Keratinocyte (primary cell): Measurements from ENCODE around the gene VGLL2. TPM values are rescaled to one million over a fixed set of nuclear protein-coding genes. Genes with fewer than 3 reads are reported as not detected.

ENCODE experiments used
- DNase-seq: peaks from one replicate; pipeline ENCODE4 v3.0.0-alpha.2; 2011; ENCODE audit warnings: low read depth, missing footprints, low spot score
- FAIRE-seq: peaks from 2 replicates; lab custom pipeline; 2011; peaks lifted over from hg19 to GRCh38; lab: Jason Lieb, UNC
- H2AFZ ChIP-seq: 2 replicates; pipeline ENCODE4 v1.6.0; 2012; ENCODE audit warnings: low read length, control low read depth, inconsistent platforms; ENCODE audit not compliant: control insufficient read depth
- H3K27ac ChIP-seq: 2 replicates; pipeline ENCODE4 v1.5.1; 2011; ENCODE audit warnings: low read length; ENCODE audit not compliant: control insufficient read depth, insufficient read depth
- H3K27me3 ChIP-seq: 3 replicates; pipeline ENCODE4 v1.6.0; 2011; ENCODE audit warnings: low read length; ENCODE audit not compliant: control insufficient read depth, insufficient read depth; ENCODE audit errors: extremely low read depth
- H3K36me3 ChIP-seq, 2 experiments: 2 replicates in 1 of 2; 3 replicates in 1 of 2; pipeline ENCODE4 v1.5.1; 2011; ENCODE audit warnings: low read length in 2 of 2, mild to moderate bottlenecking in 1 of 2; ENCODE audit not compliant: control insufficient read depth in 2 of 2, insufficient read depth in 2 of 2; ENCODE audit errors: extremely low read depth in 1 of 2
- H3K4me1 ChIP-seq: 3 replicates; pipeline ENCODE4 v1.5.1; 2011; ENCODE audit warnings: low read length; ENCODE audit not compliant: control insufficient read depth, insufficient read depth; ENCODE audit errors: extremely low read depth
- H3K4me2 ChIP-seq: 3 replicates; pipeline ENCODE4 v1.6.0; 2011; ENCODE audit warnings: low read depth, low read length; ENCODE audit not compliant: control insufficient read depth, insufficient read depth; ENCODE audit errors: extremely low read depth
- H3K4me3 ChIP-seq, 3 experiments: fragments of 200-600 bp in 1 of 3; sonication (generic) in 1 of 3; 2 replicates in 2 of 3; 3 replicates in 1 of 3; pipeline ENCODE4 v1.5.1; 2011 to 2016; ENCODE audit warnings: low read length in 3 of 3, mild to moderate bottlenecking in 3 of 3, control low read depth in 2 of 3, inconsistent platforms in 1 of 3, low read depth in 1 of 3, mixed read lengths in 1 of 3, mixed run types in 1 of 3, moderate library complexity in 1 of 3; ENCODE audit not compliant: control insufficient read depth in 2 of 3, insufficient read depth in 2 of 3; ENCODE audit errors: extremely low read depth in 1 of 3
- H3K79me2 ChIP-seq: 2 replicates; pipeline ENCODE4 v1.6.0; 2012; ENCODE audit warnings: low read length; ENCODE audit not compliant: control insufficient read depth, insufficient read depth
- H3K9ac ChIP-seq: 3 replicates; pipeline ENCODE4 v1.6.0; 2011; ENCODE audit warnings: low read length; ENCODE audit not compliant: control insufficient read depth, insufficient read depth; ENCODE audit errors: extremely low read depth
- H3K9me1 ChIP-seq: 3 replicates; pipeline ENCODE4 v1.6.0; 2011; ENCODE audit warnings: low read length; ENCODE audit not compliant: control insufficient read depth, insufficient read depth; ENCODE audit errors: extremely low read depth
- H3K9me3 ChIP-seq: 2 replicates; pipeline ENCODE4 v1.5.1; 2012; ENCODE audit warnings: low read depth, low read length; ENCODE audit not compliant: control insufficient read depth
- H4K20me1 ChIP-seq: 3 replicates; pipeline ENCODE4 v1.6.0; 2011; ENCODE audit warnings: low read length; ENCODE audit not compliant: control insufficient read depth, insufficient read depth; ENCODE audit errors: extremely low read depth
- CTCF ChIP-seq, 3 experiments: IDR thresholded peaks in 1 of 3; conservative IDR thresholded peaks in 1 of 3; optimal IDR thresholded peaks in 1 of 3; 2 replicates in 2 of 3; 3 replicates in 1 of 3; pipeline versions ENCODE3 to v1.5.1; 2011; ENCODE audit warnings: low read length in 3 of 3, mild to moderate bottlenecking in 3 of 3, moderate library complexity in 2 of 3, control low read depth in 1 of 3, inconsistent platforms in 1 of 3; ENCODE audit not compliant: insufficient read depth in 2 of 3; ENCODE audit errors: extremely low read depth in 1 of 3
- EZH2 ChIP-seq: IDR thresholded peaks from one replicate; pipeline ENCODE4 v1.6.1; 2012; ENCODE audit warnings: inconsistent platforms, mild to moderate bottlenecking, low read length, moderate library complexity
- dilution Hi-C: fragments of 300-500 bp; cut with MboI; formaldehyde crosslinking; loops from one replicate; pipeline ENCODE4 v1.7.0; 2020; ENCODE audit warnings: low sequenced_read_pairs; ENCODE audit not compliant: extremely low pct_ligation_motif_present
- polyA plus RNA-seq, 5 experiments: library from polyadenylated mRNA; depleted of rRNA in 3 of 5; stranded (reverse) in 3 of 5; stranded (forward) in 1 of 5; unstranded in 1 of 5; fragments of >200 nt; gene quantifications; 1 replicate in 1 of 5; 2 replicates in 3 of 5; 3 replicates in 1 of 5; pipeline versions ENCODE4 v1.2.1 to v1.2.3, GENCODE V29; 2011 to 2012; ENCODE audit warnings: missing spikeins in 2 of 5, low read depth in 1 of 5, low replicate concordance in 1 of 5

The VGLL2 gene
- polyA plus RNA-seq, 1 donor (not counting 4 experiments of a cell fraction or from before 2014, with no cell fraction given) = not detected

- Histone ChIP-seq H3K79me2 (no peaks in the 10 kb centered on the region), H2AFZ (no peak overlapping the region), H4K20me1 (no peaks in the 10 kb centered on the region), H3K36me3 (no peaks in the 10 kb centered on the region), H3K4me1 (peaks cover 15% of the 10 kb centered on the region), H3K9me3 (no peaks in the 10 kb centered on the region), H3K4me2 (no peak overlapping the region), H3K9ac (no peak overlapping the region), H3K4me3 (no peak overlapping the region), H3K27me3 (peaks cover 96% of the 10 kb centered on the region), H3K27ac (no peak overlapping the region), H3K9me1 (no peaks in the 10 kb centered on the region)
- dilution Hi-C loops = no loop called here
- no peak for TF ChIP-seq CTCF (optimal IDR thresholded peaks at IDR 0.05 in 1 of 3, IDR thresholded peaks at IDR 0.05 in 1 of 3, conservative IDR thresholded peaks at IDR 0.05 in 1 of 3; ENCODE audit: extremely low read depth in 1 of 3, insufficient read depth in 2 of 3, low read length in 3 of 3)
- TF ChIP-seq EZH2 = no peak
- FAIRE-seq = no peak
- DNase-seq = no peak
Measured at GRCh38 chr6:117268924-117269323, 3.6 kb downstream of the VGLL2 start.

- no peaks in the 10 kb centered on the region for H3K36me3 ChIP-seq
Measured at GRCh38 chr6:117269638-117270054, 4.3 kb downstream of the VGLL2 start.

More at GRCh38 chr6:117269638-117270054, 4.3 kb downstream of the VGLL2 start:
- Histone ChIP-seq H3K4me1 (peaks cover 15% of the 10 kb centered on the region), H4K20me1 (no peaks in the 10 kb centered on the region), H3K4me3 (no peak overlapping the region), H3K4me2 (no peak overlapping the region), H3K27me3 (peaks cover 95% of the 10 kb centered on the region), H3K9ac (no peak overlapping the region), H3K9me3 (no peaks in the 10 kb centered on the region), H3K9me1 (no peaks in the 10 kb centered on the region), H3K79me2 (no peaks in the 10 kb centered on the region), H3K27ac (no peak overlapping the region), H2AFZ (no peak overlapping the region)
- dilution Hi-C loops = no loop called here
- no peak for DNase-seq
- no peak for FAIRE-seq
- TF ChIP-seq EZH2 = no peak
- no peak for TF ChIP-seq CTCF (optimal IDR thresholded peaks at IDR 0.05 in 1 of 3, IDR thresholded peaks at IDR 0.05 in 1 of 3, conservative IDR thresholded peaks at IDR 0.05 in 1 of 3; ENCODE audit: extremely low read depth in 1 of 3, insufficient read depth in 2 of 3, low read length in 3 of 3)
